HepG2 (cell line): ENCODE data around the gene SERBP1.

Source experiments
- ARID3A ChIP-seq: IDR thresholded peaks from 2 replicates; pipeline ENCODE4 v1.6.1; 2012; ENCODE audit warnings: low read depth, low read length, improper control_type of control experiment
- EZH2 ChIP-seq: conservative IDR thresholded peaks from 2 replicates; pipeline ENCODE4 v1.6.1; 2012; ENCODE audit warnings: mild to moderate bottlenecking, low read depth, low read length, moderate library complexity
- SP140L ChIP-seq: sonication (generic); formaldehyde crosslinking; IDR thresholded peaks from 2 replicates; pipeline ENCODE4 v1.4.0; 2020; ENCODE audit warnings: missing genetic modification reagents, borderline replicate concordance
- SP2 ChIP-seq: sonication (generic); formaldehyde crosslinking; IDR thresholded peaks from 2 replicates; pipeline ENCODE4 v1.5.1; 2020; ENCODE audit warnings: mild to moderate bottlenecking, missing genetic modification reagents
- ZFP1 ChIP-seq: IDR thresholded peaks from 2 replicates; pipeline ENCODE4 v1.6.1; 2016

GRCh38 chr1:67418839-67419586 lies 11.2 kb downstream of the SERBP1 start:
- TF ChIP-seq ZFP1 (CRISPR knock-in tag), result no peak
- no peak for TF ChIP-seq SP2
- TF ChIP-seq ARID3A, result no peak
- no peak for TF ChIP-seq SP140L (CRISPR knock-in tag)
- TF ChIP-seq EZH2, result no peak
